AML-193 (cell line): ENCODE measurements around the gene EPG5.
"Not testable (repeated sequence)": the region's sequence is repeated elsewhere in the genome, so short reads cannot be mapped to it uniquely, and the experiment has no call there.

Source experiments
- DNase-seq, 2 experiments: peaks; one replicate each; lab custom pipeline; 2025; lab: John Stamatoyannopoulos, UW

Gene EPG5

GRCh38 chr18:45978084-45978483 lies 11.0 kb upstream of the EPG5 start:
- no peak for DNase-seq

GRCh38 chr18:45976974-45977373 lies 9.8 kb upstream of the EPG5 start:
- DNase-seq: no peak

- no peak for DNase-seq
Measured at GRCh38 chr18:45976566-45976965, 9.4 kb upstream of the EPG5 start.

GRCh38 chr18:45974088-45974536 lies 7.0 kb upstream of the EPG5 start:
- peak; percentile 97 to 98 for DNase-seq

GRCh38 chr18:45964913-45965312 lies 2.2 kb downstream of the EPG5 start:
- not testable (repeated sequence) for DNase-seq

- DNase-seq: no peak
Measured at GRCh38 chr18:45962866-45963265, 4.3 kb downstream of the EPG5 start.

GRCh38 chr18:45962461-45962860 lies 4.7 kb downstream of the EPG5 start:
- peak; percentile 60 to 78 for DNase-seq

GRCh38 chr18:45959484-45959883 lies 7.6 kb downstream of the EPG5 start:
- not testable (repeated sequence) for DNase-seq

- DNase-seq: no peak
Measured at GRCh38 chr18:45958730-45959129, 8.4 kb downstream of the EPG5 start.

- DNase-seq: peak; percentile 22 to 30
Measured at GRCh38 chr18:45958027-45958426, 9.1 kb downstream of the EPG5 start.

GRCh38 chr18:45957100-45957499 lies 10.0 kb downstream of the EPG5 start:
- DNase-seq: no peak

- no peak for DNase-seq
Measured at GRCh38 chr18:45954070-45954934, 12.8 kb downstream of the EPG5 start.

GRCh38 chr18:45951016-45951714 lies 16.0 kb downstream of the EPG5 start:
- peak in 1 of 2 experiments; percentile 2 for DNase-seq

GRCh38 chr18:45945669-45946068 lies 21.5 kb downstream of the EPG5 start:
- no peak for DNase-seq

GRCh38 chr18:45940724-45941123 lies 26.4 kb downstream of the EPG5 start:
- DNase-seq: no peak

- no peak for DNase-seq
Measured at GRCh38 chr18:45939236-45939635, 27.9 kb downstream of the EPG5 start.

- DNase-seq: no peak
Measured at GRCh38 chr18:45938488-45938935, 28.6 kb downstream of the EPG5 start.

GRCh38 chr18:45935591-45936335 lies 31.4 kb downstream of the EPG5 start:
- DNase-seq: no peak

- no peak for DNase-seq
Measured at GRCh38 chr18:45932708-45933107, 34.4 kb downstream of the EPG5 start.

- DNase-seq: no peak
Measured at GRCh38 chr18:45930963-45931362, 36.2 kb downstream of the EPG5 start.

- DNase-seq: no peak
Measured at GRCh38 chr18:45926691-45927090, 40.4 kb downstream of the EPG5 start.

- DNase-seq: no peak
Measured at GRCh38 chr18:45926085-45926484, 41.0 kb downstream of the EPG5 start.
